SHP77 treated with DMSO at 0.1 percent for 48 hours (cell line): ENCODE results near the gene ZNF141.
"Not testable (repeated sequence)": the region's sequence is repeated elsewhere in the genome, so short reads cannot be mapped to it uniquely, and the experiment has no call there.

ENCODE experiments used
- DNase-seq: peaks from one replicate; lab custom pipeline; 2025; lab: John Stamatoyannopoulos, UW

The ZNF141 gene

DNA sequence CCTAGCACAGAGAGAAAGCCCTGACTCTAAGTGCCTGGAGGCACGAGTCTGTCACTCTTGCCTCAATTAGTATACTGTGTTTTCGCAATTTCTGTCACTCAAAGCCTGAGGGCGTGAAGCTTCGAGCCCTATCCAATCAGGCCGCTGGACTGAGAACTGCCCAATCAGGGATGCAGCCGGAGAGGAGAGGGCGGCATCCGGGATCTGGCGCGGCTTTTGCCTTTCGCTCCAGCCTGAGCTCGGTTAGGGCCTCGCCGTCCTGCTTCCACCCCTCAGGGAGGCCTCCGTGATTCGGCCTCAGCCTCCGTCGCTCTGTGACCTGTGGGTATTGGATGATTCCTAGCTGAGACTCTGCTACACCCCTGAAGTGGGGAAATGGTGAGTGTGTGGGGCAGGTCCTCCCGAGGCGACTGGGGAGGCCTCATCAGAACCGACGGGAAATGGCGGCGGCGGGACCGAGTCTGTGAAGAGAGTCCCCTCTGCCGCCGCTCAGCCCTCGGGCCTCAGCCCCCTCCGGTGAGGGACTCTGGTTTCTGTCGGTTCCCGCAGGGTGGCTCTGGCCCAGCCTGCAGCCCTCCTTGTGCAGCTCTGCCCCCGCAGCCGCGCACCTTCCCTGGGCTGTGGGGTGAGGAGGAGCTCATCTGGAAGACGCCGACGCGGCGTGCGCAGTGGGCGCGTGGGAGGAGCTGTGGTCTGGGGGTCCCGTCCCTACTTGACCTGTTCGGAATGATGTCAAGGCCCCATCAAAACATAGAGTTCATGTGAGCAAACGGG is 48.5 kb downstream of the ZNF141 start:
- no peak for DNase-seq

DNA sequence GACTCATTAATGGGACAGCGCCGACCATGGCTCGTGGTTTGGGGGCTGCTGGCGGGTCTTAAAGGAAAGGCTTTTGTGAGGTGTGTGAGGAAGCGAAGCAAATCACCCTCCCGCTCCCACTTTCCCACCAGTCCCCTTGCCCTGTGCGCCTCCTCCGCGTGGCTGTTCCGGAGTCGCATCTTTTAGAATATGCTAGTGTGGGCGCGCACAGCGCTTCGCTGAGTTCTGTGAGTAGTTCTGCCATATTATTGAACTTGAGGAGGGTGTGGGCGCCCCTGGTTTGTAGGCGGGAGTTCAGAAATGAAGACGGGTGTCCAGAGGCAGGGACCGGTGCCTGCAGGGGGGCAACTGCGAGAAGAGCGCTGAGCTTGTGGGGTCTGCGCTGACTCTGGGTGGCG is 49.1 kb downstream of the ZNF141 start:
- no peak for DNase-seq

DNA sequence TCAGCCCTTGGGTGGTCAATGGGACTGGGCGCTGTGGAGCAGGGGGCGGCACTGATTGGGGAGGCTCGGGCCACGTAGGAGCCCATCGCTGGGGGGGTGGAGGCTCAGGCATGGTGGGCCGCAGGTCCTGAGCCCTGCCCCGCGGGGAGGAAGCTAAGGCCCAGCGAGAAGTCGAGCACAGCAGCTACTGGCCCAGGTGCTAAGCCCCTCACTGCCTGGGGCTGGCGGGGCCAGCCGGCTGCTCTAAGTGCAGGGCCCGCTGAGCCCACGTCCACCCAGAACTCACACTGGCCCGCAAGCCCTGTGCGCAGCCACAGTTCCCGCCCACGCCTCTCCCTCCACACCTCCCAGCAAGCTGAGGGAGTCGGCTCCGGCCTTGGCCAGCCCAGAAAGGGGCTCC is 66.4 kb downstream of the ZNF141 start:
- no peak for DNase-seq

DNA sequence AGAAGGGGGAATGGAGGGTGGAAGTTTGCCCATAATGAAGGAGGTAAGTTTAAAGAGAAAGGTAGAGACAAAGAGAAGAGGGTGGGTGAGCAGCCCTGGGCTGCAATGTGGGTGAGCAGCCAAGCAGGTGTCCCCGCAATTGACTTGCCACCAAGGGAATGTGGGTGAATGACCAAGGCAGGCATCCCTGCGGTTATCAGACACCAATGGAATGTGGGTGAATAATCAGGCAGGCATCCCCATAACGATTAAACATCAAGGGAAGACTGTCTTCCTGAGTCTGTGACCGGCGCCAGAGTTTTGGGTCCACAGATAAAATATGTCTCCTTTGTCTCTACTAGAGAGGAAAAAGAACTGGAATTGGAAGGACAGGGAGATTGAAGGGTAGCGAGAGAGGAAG is 70.7 kb downstream of the ZNF141 start:
- not testable (repeated sequence) for DNase-seq

DNA sequence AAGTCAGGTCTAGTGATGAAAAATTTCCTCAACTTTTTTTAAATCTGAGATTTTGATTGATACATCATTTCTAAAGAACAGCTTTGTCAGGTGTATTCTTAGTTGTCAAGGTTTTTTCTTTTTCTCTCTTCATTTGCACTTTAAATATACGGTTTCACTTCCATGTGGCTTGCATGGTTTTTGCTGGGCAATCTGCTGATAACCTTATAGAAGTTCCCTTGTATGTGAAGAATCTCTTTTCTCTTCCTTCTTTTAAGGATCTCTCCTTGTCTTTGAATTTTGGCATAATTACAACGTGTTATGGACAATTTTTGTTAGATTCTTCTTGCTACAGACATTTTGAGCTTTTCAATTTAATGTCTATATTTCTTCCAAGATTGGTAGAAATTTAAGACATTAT is 85.0 kb downstream of the ZNF141 start:
- no peak for DNase-seq
